KMS-11 (cell line): ENCODE results near the gene PARVG.

Experiments used
- H2AFZ ChIP-seq: fragments of 200-600 bp; sonication (generic); 2 replicates; pipeline ENCODE4 v1.6.1; 2016; ENCODE audit warnings: antibody characterized with exemption, mixed run types, low read depth
- H3K27ac ChIP-seq: fragments of 200-600 bp; sonication (generic); 2 replicates; pipeline ENCODE4 v1.6.1; 2016; ENCODE audit warnings: mild to moderate bottlenecking, mixed run types
- H3K27me3 ChIP-seq: fragments of 200-600 bp; sonication (generic); 2 replicates; pipeline ENCODE4 v1.6.1; 2017; ENCODE audit warnings: mild to moderate bottlenecking, low read depth, mixed run types, moderate library complexity; ENCODE audit not compliant: insufficient read depth
- H3K36me3 ChIP-seq: fragments of 200-600 bp; sonication (generic); 2 replicates; pipeline ENCODE4 v1.6.1; 2017; ENCODE audit warnings: mild to moderate bottlenecking, mixed run types; ENCODE audit not compliant: insufficient read depth
- H3K4me1 ChIP-seq: fragments of 200-600 bp; sonication (generic); 2 replicates; pipeline ENCODE4 v1.6.1; 2016; ENCODE audit warnings: mild to moderate bottlenecking, low read depth, mixed run types; ENCODE audit not compliant: poor library complexity, severe bottlenecking
- H3K4me2 ChIP-seq: fragments of 200-600 bp; sonication (generic); 2 replicates; pipeline ENCODE4 v1.7.0; 2016; ENCODE audit warnings: mild to moderate bottlenecking, mixed run types
- H3K4me3 ChIP-seq: fragments of 200-600 bp; sonication (generic); IDR thresholded peaks from 2 replicates; pipeline ENCODE4 v1.6.1; 2017; ENCODE audit warnings: low read depth, low read length, mixed read lengths; ENCODE audit not compliant: insufficient read depth
- H3K79me2 ChIP-seq: fragments of 200-600 bp; sonication (generic); 2 replicates; pipeline ENCODE4 v1.6.1; 2016; ENCODE audit warnings: low read depth, mixed run types; ENCODE audit not compliant: insufficient read depth
- H3K9ac ChIP-seq: fragments of 200-600 bp; sonication (generic); 2 replicates; pipeline ENCODE4 v1.6.1; 2016; ENCODE audit warnings: mild to moderate bottlenecking, mixed run types
- H4K20me1 ChIP-seq: fragments of 200-600 bp; sonication (generic); 2 replicates; pipeline ENCODE4 v1.6.1; 2016; ENCODE audit warnings: mild to moderate bottlenecking, mixed run types; ENCODE audit not compliant: insufficient read depth
- TF ChIP-seq, protein P1 (sequence below): fragments of 200-600 bp; sonication (generic); conservative IDR thresholded peaks from 2 replicates; pipeline ENCODE4 v1.6.1; 2017; ENCODE audit warnings: low read depth, mild to moderate bottlenecking, antibody characterized with exemption, low read length, moderate library complexity, mixed read lengths

The PARVG gene

DNA sequence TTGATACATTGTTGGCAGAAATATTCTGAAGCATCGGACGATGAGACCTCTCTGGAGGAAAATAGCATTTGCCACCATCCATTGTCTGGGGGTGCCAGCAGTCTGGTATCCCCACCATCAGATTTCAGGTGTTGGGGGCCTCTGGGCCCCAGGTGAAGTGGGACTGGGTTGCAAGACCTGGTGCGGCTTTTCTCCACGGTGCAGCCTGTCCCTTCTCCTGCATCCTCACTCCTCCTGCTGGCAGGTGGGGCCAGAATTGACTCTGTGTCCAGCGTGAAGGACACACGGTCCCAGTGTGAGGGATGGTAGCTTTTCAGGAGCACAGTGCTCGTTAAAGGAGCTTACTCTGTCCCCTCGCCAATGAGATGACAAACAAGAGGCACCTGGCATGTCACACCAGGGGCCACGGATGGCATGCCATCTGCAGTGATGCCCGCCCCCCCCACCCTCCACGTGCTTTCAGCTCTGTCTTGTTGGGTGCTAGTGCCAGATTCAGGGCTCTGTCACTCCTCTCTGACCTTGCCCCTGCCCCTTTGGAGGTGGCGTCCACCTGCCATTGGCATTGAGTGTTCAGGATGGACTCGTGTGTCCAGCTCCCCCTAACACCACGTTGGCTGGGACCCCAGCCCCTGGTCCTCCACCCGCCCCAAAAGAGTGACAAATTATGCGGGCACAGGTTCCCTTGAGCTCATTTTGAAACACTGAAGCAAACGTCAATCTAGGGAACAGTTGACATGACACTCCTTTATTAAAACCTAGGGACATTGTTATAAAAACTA is 62.4 kb downstream of the PARVG start:
- Histone ChIP-seq H4K20me1 (no peaks in the 10 kb centered on the region), H3K36me3 (no peaks in the 10 kb centered on the region), H2AFZ (no peak overlapping the region), H3K4me3 (no peak overlapping the region), H3K4me2 (no peak overlapping the region), H3K27me3 (no peaks in the 10 kb centered on the region; the same call in 1 of the 2 replicates), H3K79me2 (no peaks in the 10 kb centered on the region), H3K4me1 (no peaks in the 10 kb centered on the region), H3K9ac (no peak overlapping the region), H3K27ac (no peak overlapping the region)
- TF ChIP-seq, protein P1, sequence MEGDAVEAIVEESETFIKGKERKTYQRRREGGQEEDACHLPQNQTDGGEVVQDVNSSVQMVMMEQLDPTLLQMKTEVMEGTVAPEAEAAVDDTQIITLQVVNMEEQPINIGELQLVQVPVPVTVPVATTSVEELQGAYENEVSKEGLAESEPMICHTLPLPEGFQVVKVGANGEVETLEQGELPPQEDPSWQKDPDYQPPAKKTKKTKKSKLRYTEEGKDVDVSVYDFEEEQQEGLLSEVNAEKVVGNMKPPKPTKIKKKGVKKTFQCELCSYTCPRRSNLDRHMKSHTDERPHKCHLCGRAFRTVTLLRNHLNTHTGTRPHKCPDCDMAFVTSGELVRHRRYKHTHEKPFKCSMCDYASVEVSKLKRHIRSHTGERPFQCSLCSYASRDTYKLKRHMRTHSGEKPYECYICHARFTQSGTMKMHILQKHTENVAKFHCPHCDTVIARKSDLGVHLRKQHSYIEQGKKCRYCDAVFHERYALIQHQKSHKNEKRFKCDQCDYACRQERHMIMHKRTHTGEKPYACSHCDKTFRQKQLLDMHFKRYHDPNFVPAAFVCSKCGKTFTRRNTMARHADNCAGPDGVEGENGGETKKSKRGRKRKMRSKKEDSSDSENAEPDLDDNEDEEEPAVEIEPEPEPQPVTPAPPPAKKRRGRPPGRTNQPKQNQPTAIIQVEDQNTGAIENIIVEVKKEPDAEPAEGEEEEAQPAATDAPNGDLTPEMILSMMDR, result no peak

DNA sequence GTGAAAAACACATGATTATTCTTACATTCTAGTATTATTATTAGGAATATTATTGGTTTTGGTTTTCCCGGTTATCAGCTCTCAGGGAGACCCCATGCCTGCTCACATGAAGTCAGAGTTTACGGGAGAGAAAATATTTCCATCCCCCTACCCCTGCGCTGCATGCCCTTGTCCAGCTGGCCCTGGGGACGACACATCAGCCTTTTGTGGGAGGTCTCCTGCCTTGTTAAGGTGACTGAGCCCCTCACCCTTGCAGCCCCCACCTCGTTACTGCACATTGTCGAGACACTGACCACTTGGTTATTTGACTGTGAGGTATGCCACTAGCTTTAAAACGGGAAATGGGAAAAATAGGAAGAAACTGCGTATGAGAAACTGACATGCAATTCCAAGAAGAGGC is 63.0 kb downstream of the PARVG start:
- no peak overlapping the region for H3K4me2 ChIP-seq
- H3K27ac ChIP-seq, result no peak overlapping the region
- H3K9ac ChIP-seq, result no peak overlapping the region
- H3K36me3 ChIP-seq, result no peaks in the 10 kb centered on the region
- H3K79me2 ChIP-seq, result no peaks in the 10 kb centered on the region
- H3K4me1 ChIP-seq, result no peaks in the 10 kb centered on the region
- H3K4me3 ChIP-seq, result no peak overlapping the region
- no peaks in the 10 kb centered on the region; the same call in 1 of the 2 replicates for H3K27me3 ChIP-seq
- no peak overlapping the region for H2AFZ ChIP-seq
- TF ChIP-seq, protein P1, result no peak
- H4K20me1 ChIP-seq, result no peaks in the 10 kb centered on the region

DNA sequence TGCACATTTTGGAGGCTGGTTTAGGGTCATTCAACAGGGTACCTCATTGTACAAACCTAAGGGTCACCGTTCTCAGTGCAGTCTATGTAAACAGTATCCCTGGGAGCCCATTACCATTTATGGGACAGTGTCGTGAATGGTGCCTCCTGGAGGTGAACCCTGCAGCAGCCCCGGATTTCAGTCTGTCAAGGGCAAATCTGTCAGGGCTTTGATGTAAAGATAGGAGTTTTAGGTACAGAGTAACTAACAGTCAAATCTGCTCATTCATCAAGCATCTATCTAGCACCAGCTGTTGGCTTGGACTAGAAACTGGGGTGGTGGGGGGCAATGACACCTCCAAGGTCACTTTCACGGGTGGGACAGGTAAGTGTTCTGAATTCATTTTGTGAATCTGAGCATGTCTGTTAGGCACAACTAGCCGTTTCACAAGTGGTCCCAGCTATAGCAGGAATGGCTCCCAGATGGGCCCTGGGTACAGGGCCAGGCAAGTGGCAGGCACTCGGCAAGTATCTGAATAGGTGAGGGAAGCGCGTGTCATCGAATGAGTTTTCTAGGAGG is 63.6 kb downstream of the PARVG start:
- H3K9ac ChIP-seq, result no peak overlapping the region
- H3K27ac ChIP-seq, result no peak overlapping the region
- H3K27me3 ChIP-seq, result no peaks in the 10 kb centered on the region; the same call in 1 of the 2 replicates
- H3K36me3 ChIP-seq, result no peaks in the 10 kb centered on the region
- no peak overlapping the region for H3K4me3 ChIP-seq
- no peaks in the 10 kb centered on the region for H4K20me1 ChIP-seq
- no peak overlapping the region for H3K4me2 ChIP-seq
- H3K4me1 ChIP-seq, result no peaks in the 10 kb centered on the region
- H3K79me2 ChIP-seq, result no peaks in the 10 kb centered on the region
- TF ChIP-seq, protein P1, result no peak
- H2AFZ ChIP-seq, result no peak overlapping the region

DNA sequence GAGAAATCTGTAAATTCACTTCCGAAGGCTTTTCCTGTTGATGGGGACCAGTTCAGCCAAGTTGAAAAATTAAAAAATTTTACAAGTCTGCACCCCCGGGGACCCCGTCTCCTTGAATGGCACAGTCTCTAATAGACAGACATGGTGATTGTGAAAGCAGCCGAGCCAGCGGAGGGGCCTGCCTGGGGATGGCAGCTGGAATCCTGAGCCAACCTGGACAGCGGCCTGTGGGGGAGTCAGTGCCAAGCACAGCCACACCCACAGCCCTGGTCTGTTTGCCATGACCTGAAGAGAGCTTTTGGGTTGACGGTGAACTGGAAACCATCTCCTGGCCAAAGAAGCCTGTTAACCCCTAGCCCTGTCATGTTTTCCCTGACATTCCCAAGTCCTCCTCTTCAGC is 64.7 kb downstream of the PARVG start:
- TF ChIP-seq, protein P1, result no peak
- no peak overlapping the region for H3K4me2 ChIP-seq

More for the DNA sequence above, 64.7 kb downstream of the PARVG start:
- no peaks in the 10 kb centered on the region for H3K36me3 ChIP-seq
- no peak overlapping the region for H3K27ac ChIP-seq
- H2AFZ ChIP-seq, result no peak overlapping the region
- H3K4me1 ChIP-seq, result no peaks in the 10 kb centered on the region
- no peak overlapping the region for H3K4me3 ChIP-seq
- no peaks in the 10 kb centered on the region for H3K79me2 ChIP-seq
- peaks cover 4% of the 10 kb centered on the region; the same call in 1 of the 2 replicates for H3K27me3 ChIP-seq
- H4K20me1 ChIP-seq, result no peaks in the 10 kb centered on the region
- no peak overlapping the region for H3K9ac ChIP-seq
